ENCODE measurements around the gene KCNQ1OT1.

The KCNQ1OT1 gene

DNA sequence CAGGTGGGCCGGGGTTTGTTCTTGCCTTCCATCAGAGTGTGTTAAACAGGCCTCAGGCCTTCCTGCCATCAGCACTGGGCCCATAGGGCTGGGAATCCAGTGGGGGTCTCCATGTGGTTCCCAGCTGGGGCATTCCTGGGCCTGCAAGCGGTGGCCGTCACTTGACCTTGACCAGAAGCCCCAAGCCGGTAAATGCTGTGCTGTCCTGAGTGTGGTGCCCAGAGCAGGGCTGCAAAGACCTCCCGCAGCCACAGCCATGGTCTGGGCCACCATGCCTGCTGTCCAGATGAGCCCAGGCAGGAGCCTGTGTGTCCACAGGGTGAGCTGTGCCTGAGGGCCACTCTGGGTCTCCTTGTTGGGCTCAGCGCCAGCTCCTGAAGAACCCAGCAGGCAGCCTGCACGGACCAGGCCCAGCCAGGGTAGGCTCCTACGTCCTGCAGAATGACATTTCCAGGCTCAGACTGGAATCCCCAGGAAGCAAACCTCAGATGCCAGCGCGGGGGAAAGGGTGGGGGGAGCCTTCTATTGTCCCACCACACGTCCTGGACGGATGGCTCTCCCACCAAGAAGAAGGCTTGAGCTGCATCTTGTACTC, 117.3 kb downstream of the KCNQ1OT1 start:
- DNase-seq (ENCODE audit: low spot score), result no peak

DNA sequence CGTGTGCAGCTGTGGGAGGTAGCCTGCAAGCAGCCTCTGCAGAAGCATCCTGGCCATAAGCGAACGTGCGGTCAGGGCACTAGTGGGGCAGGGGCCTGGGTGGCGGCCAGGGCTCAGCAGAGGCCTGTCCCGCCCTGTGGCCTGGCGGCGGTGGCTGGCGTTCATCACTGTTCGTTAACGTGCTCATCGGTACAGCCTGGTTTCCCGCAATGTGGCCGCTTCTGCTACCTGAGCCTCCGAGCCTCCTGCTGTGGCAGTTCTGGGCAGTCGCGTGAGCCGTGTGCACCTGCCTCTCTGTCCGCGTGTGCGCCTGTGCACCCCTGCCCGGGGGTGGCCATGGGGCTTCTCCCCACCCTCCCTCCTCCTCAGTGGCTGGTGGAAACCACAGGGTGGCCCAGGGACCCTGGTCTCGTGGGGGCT, 117.9 kb downstream of the KCNQ1OT1 start:
- DNase-seq (ENCODE audit: low spot score), result no peak

- no peak for DNase-seq (ENCODE audit: low spot score)
These were observed 118.5 kb downstream of the KCNQ1OT1 start for GRCh38 chr11:2581151-2581930.

DNA sequence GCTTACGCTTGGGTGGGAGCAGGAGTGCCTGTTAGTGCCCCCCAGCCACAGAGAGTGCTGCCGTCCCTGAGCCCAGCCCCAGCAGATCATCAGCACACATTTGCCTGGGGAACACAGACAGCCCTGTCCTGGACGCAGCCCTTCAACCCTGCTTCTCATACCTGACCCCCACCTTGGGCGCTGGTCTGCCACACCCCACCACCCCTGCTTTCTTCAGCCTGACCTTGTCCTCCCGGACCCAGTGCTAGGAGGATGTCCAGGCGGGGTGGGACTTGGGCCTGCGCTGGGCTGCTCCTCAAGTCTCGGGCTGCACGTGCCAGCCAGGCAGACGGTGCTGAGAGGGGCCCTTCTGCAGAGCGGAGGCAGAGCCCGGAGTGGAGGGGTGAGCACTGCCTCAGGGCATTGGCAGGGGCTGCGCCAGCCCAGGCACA, 119.2 kb downstream of the KCNQ1OT1 start:
- no peak for DNase-seq (ENCODE audit: low spot score)

DNA sequence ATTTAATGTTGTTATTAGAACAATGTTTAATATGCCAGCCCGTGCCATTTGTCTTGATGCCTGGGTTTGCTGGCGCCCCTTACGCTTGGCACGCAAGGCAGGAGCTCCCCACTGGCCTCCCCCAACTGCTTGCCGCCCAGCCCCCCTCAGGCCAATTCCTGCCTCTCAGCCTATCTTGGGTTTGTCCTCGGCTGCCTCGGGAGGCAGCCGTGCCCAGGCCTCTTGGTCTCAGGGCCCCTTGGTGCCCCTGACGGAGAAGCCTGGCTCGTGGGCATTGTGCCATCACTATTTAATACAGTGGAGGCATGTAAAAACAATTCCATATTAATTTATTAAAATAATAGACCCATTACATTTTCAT, 119.8 kb downstream of the KCNQ1OT1 start:
- no peak for DNase-seq (ENCODE audit: low spot score)

GRCh38 chr11:2579315-2580060, 120.3 kb downstream of the KCNQ1OT1 start:
- DNase-seq (ENCODE audit: low spot score), result no peak

GRCh38 chr11:2578929-2579270, 120.9 kb downstream of the KCNQ1OT1 start:
- DNase-seq (ENCODE audit: low spot score), result no peak

- no peak for DNase-seq (ENCODE audit: low spot score)
These were observed 121.5 kb downstream of the KCNQ1OT1 start for GRCh38 chr11:2577991-2578928.

DNA sequence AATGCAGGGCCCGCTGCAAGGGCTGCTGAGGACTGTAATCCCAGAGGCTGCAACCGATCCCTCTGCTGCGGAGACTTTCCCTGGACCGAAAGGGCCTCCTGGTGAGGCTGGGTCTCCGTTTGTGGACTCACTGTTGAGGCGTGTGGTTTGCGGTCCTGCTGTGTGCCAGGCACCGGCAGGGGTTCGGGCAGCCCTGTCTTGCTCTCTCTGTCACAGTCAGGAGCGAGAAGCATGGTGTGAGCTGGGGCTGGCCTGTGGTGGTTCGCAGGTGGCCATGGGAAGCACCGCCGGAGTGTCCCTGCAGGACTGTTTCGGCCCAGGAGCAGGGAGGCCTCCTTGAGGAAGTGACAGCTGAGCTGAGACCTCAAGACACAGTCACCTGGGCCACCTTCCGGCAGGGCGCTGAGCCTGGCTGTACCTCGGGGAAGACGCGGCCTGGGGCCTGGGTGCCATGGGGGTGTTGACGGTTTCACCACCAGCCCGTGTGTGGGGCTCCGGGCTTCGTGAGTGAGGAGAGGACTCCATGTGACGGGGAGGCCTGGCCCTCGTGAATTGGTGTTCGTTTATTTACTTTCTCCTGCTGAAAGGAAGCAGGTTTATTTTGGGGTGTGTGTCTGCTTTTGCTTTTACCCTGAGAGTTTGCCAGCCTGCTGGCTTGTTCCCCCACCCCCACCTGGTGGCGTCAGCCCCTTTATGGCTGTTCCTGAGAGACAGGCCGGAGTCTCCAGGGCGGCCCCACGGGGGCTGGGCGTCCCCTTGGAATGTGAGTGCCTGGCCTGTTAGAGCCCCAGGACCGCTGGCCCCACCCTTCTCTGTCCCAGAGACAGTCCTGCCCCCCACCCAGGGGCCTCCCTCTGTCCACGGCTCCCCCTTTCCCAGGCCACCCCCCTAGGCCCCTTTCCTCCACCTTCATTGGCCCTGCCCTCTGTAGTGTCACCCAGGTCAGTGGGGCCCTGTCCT, 122.5 kb downstream of the KCNQ1OT1 start:
- DNase-seq (ENCODE audit: low spot score), result no peak

DNA sequence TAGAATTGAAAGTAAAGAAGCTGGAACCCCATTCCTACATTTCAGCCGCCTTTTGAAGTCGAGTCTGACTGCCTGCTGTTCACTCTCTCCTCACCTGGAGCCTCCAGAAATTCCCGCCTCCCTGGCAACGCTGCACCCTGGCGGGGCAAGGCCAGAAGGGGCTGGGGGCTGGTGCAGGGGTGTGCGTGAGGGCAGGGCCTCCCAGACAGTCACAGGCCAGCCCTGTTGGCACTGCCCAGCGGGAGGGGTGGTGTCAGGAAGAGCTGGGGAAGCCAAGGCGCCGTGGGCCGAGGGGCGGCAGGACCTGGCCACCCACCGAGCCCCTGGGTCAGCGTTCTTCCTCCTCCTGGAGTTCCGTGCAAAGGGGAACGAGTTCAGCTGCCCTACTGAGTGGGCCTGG, 123.2 kb downstream of the KCNQ1OT1 start:
- DNase-seq (ENCODE audit: low spot score), result no peak

DNA sequence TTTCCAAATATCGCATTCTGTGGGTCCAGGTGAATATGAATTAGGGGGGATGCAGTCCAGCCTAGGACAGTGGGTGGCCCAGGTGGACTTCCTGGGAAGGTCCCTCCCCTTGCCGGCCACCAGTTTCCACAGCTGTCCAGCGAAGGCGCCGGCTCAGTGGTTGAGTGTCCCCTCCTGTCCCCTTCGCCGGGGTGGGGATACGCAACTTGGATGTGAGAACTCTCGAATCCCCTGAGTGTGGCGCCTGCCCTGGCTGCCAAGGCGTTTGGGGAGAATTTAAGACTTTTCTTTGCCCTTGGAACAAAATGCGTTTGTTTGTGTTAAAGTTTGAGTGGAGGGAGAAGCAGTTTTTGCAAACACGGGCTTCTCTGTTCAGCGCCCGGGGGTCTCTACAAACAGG, 123.7 kb downstream of the KCNQ1OT1 start:
- DNase-seq (ENCODE audit: low spot score), result no peak

DNA sequence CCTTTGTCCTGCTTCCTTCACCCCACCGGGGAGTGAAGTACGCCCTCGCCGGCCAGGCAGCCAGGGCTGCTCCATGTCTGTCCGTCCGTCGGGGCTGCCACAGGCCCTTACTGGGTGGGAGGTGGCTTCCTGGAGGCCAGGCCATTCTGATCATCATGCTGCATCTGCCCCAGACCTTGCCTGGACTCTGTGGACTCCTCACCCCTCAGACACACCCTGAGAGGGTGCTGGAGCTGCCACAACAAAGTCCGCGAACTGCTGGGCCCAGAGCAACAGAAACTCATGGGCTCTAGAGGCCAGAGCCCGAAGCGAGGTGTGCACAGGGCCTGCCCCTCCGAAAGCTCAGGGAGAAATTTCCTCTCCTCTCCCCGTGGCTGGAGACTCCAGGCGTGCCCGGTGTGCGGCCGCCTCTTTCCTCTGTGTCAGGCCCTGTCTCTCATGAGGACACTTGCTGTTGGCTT, 124.2 kb downstream of the KCNQ1OT1 start:
- DNase-seq (ENCODE audit: low spot score), result no peak

- DNase-seq (ENCODE audit: low spot score), result peak; percentile 60
These were observed 125.0 kb downstream of the KCNQ1OT1 start for GRCh38 chr11:2574553-2575535.

DNA sequence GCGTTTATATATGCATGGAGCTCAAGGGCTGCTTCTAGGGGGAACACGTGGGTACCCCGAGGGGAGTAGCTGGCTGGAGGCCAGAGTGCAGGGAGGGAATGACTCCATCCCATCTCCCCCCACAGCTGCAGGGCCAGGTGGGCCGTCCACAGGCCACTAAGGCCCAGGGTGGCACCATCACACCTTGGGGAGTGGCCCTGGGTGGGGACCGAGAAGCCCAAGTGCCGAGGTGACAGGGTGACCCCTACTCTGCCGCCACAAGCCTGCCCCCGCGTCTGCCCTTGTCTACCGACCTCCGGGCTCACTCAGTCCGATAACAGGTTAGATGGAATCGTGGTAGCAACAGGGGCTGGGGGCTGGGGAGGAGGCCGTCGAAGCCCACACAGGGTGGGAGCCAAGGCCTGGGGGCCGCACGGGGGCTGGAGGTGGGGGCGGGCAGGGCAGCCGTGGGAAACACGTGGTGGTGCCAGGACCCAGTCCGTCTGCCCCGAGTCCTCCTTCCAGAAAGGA, 125.7 kb downstream of the KCNQ1OT1 start:
- no peak for DNase-seq (ENCODE audit: low spot score)

DNA sequence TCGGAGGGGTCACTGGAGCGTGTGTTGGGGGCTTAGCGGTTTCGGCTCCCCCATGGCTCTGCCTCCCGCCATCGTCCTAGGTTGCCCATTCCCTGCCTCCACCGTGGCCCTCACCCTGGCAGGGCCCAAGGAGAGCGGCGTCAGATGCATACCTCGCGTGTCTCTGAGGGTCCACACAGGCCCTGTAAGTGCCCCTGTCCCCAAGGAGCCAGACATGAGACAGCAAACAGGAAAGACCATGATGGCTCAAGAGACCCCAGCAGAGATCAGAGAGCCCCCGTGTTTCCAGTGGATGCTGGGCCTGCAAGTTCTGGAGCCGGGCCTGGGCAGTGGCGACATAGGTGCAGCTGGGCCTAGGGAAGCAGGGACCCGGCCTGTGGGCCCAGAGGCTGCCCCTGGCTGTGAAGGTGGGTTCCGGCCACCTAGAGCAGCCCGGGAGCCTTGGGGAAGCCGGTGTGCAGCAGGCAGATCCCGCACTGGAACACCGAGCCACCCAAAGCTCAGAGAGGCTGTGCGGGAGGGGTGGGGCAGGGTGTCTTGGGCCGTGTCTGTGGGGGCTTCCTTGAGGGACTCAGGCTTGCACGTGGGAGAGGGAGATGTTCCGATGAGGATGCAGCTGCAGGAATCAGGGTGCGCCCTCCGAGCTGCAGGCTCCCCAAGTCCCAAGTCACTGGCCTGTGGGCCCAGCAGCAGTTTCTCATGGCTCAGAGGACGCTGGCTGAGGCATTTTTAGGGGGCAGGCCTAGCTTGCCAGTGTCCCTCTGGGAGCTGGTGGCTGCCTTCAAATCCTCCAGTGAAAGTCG, 126.4 kb downstream of the KCNQ1OT1 start:
- DNase-seq (ENCODE audit: low spot score), result no peak

DNA sequence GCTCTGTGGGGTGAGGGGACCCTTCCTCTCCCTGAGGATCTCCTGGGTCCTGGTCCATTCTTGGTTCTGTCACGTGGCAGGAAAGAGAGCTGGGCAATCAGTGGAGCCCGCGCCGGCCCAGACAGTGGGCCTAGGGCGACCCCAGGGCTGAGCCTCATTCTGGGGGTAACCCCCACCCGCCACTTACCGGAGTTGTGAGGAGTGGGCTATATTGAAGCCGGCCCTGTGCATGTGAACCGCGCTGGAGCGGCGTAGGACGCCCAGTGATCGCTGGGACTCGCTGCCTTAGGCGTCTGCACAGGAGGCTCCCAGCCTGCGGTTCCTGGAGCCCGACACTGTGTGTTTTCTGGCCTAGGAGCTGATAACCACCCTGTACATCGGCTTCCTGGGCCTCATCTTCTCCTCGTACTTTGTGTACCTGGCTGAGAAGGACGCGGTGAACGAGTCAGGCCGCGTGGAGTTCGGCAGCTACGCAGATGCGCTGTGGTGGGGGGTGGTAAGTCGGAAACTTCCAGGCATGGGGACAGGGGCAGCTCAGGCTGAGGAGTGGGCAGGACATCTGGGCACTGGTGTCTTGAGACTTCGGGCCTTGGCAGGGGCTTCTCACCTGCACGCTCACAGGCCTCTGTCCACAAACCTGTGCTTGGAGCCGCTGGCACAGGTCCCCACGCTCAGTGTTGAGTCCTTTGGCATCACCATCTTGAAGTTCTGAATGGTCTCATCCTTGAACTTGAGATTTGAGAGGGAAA, 127.1 kb downstream of the KCNQ1OT1 start:
- DNase-seq (ENCODE audit: low spot score), result no peak

DNA sequence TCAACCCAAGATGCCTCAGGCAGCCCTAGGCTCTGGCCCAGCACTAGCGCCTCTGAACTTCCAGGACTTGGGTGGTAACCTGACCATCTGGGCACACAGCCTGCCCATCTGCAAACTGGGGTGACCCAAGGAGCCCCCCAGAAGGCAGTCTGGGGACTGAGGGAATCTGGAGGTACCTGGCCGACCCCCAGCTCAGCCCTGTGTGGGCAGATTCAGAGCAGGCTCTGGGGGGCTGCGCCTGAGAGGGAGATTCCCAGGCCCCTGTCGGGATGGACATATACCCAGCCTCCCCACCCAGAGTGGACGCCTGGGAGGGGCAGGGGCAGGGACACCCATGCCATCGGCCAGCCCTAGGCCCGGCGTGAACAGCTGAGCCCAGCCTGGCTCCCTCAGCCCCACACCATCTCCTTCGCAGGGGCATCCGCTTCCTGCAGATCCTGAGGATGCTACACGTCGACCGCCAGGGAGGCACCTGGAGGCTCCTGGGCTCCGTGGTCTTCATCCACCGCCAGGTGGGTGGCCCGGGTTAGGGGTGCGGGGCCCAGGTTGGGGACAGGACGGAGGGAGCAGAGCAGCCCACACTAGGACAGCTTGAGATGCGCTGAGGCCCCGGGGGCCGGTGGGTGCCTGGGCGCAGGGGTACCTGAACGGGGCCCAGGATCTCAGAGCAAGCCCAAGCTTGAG, 128.1 kb downstream of the KCNQ1OT1 start:
- no peak for DNase-seq (ENCODE audit: low spot score)
